HL-60 (cell line): ENCODE data around the gene NTN4.

Experiments
- GABPA ChIP-seq: IDR thresholded peaks from 2 replicates; pipeline ENCODE4 v1.6.1; 2012; ENCODE audit warnings: low read depth
- POLR2AphosphoS5 ChIP-seq: IDR thresholded peaks from 2 replicates; pipeline ENCODE4 v1.6.1; 2012; ENCODE audit warnings: low read depth
- TF ChIP-seq, protein P1 (sequence below): IDR thresholded peaks from one replicate; pipeline ENCODE4 v1.5.1; 2011; ENCODE audit warnings: low read length, control low read depth, inconsistent platforms; ENCODE audit not compliant: insufficient read depth

DNA sequence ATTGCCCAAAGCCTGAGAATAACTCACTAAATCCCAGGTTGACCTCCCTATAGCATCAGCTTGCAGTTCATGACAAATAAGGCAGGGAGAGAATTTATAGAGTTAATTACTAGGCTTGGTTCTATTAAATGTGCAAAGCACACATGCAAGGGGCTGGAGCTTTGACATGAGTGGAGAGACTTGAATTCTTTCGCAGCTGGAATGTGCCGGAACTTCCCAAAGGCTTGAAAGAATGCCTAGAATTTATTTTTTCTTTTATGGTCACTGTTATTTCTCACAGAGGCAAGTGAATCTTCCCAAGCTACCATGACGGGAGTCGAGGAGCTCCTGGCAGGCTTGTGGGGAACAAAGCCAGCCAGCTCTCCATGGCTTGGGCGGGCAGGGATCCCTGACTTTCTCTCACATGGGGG, 143.8 kb downstream of the NTN4 start:
- TF ChIP-seq, protein P1, sequence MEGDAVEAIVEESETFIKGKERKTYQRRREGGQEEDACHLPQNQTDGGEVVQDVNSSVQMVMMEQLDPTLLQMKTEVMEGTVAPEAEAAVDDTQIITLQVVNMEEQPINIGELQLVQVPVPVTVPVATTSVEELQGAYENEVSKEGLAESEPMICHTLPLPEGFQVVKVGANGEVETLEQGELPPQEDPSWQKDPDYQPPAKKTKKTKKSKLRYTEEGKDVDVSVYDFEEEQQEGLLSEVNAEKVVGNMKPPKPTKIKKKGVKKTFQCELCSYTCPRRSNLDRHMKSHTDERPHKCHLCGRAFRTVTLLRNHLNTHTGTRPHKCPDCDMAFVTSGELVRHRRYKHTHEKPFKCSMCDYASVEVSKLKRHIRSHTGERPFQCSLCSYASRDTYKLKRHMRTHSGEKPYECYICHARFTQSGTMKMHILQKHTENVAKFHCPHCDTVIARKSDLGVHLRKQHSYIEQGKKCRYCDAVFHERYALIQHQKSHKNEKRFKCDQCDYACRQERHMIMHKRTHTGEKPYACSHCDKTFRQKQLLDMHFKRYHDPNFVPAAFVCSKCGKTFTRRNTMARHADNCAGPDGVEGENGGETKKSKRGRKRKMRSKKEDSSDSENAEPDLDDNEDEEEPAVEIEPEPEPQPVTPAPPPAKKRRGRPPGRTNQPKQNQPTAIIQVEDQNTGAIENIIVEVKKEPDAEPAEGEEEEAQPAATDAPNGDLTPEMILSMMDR = no peak
- no peak for TF ChIP-seq POLR2AphosphoS5
- TF ChIP-seq GABPA = no peak
